ENCODE data around the gene GPC6.
A peak's percentile ranks its signal among the peaks of the same experiment; 100 is the strongest.

GPC6 gene

DNA sequence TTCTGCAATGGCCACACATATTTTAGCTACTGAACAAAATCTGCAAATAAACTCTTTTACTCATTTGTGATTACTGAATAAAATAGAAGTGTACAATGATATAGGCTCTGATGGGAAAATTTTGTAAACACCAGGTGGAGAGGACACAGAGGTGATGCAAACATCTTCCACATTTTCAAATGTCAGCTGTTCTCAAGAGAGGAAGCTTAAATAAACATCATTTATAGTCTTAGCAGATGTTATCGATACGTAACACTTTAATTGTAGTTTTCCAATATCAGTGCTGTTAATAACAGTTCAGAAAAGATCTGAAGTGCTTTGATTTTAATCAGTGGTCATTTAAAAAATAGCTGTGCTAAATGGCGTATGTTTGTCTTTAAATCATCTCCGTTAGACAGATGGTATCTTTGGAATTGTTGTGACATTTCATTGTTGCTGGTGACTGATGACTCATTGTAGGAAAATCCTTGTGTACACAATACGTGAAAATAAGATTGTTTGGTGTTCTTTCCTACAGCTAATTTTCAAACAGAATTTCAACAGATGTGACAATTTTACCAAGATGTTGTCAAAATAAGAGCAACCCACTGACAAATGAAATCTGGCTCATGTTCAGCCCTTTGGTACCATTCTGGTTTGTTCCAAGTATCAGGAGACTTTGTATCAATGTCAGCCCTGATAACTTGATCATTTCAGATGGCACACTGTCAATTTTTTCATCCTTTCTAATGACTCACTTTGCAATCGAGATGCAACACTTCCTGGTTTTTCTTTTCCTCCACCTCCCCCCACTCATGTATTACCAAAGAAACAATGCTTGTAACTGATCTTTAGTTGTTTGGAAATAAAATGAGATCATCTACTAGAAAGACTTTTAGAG lies 736.9 kb downstream of the GPC6 start:
- no peak overlapping the region for H3K27ac ChIP-seq (ENCODE audit: low read length)
- no peak overlapping the region for H3K4me3 ChIP-seq (ENCODE audit: low read length)

DNA sequence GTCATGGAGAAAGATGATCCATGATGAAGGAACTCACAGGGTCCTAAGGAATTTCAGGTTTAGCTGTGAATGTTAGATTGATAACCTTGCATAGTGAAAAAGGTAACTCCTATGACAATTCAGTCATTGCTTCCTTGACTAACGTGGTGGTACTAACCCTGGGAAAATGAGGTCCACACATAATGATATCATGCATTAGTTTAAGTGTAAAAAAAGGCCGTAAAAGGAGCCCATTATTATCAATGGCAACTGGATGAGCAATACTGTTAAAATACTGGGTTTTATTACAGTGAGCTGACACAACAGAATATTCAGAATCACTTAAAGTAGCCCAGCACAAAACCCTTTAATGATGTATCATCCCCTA lies 737.5 kb downstream of the GPC6 start:
- Histone ChIP-seq H3K4me2 (ENCODE audit: low read length) (no peak overlapping the region), H2AFZ (ENCODE audit: low read depth, low read length) (no peak overlapping the region), H3K4me1 (ENCODE audit: low read length) (no peaks in the 10 kb centered on the region), H3K27ac (ENCODE audit: low read length) (no peak overlapping the region), H3K79me2 (ENCODE audit: low read length) (no peaks in the 10 kb centered on the region), H3K36me3 (replicated peaks; ENCODE audit: low read depth, low read length) (no peaks in the 10 kb centered on the region), H3K9ac (ENCODE audit: low read length) (no peak overlapping the region), H3K9me3 (ENCODE audit: insufficient read depth, low read length) (no peaks in the 10 kb centered on the region), H3K27me3 (ENCODE audit: low read depth, low read length) (no peaks in the 10 kb centered on the region), H4K20me1 (ENCODE audit: insufficient read depth, low read length) (no peaks in the 10 kb centered on the region), H3K4me3 (ENCODE audit: low read length) (no peak overlapping the region)
- TF ChIP-seq, protein P1, sequence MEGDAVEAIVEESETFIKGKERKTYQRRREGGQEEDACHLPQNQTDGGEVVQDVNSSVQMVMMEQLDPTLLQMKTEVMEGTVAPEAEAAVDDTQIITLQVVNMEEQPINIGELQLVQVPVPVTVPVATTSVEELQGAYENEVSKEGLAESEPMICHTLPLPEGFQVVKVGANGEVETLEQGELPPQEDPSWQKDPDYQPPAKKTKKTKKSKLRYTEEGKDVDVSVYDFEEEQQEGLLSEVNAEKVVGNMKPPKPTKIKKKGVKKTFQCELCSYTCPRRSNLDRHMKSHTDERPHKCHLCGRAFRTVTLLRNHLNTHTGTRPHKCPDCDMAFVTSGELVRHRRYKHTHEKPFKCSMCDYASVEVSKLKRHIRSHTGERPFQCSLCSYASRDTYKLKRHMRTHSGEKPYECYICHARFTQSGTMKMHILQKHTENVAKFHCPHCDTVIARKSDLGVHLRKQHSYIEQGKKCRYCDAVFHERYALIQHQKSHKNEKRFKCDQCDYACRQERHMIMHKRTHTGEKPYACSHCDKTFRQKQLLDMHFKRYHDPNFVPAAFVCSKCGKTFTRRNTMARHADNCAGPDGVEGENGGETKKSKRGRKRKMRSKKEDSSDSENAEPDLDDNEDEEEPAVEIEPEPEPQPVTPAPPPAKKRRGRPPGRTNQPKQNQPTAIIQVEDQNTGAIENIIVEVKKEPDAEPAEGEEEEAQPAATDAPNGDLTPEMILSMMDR (IDR thresholded peaks at IDR 0.05; ENCODE audit: low read depth, low read length) = no peak
- no peak for TF ChIP-seq EZH2phosphoT487 (IDR thresholded peaks at IDR 0.05; ENCODE audit: low read depth)

More for the DNA sequence above, 736.9 kb downstream of the GPC6 start:
- Histone ChIP-seq H2AFZ (ENCODE audit: low read depth, low read length) (peak overlapping the region; percentile 17; the same call in 1 of the 2 replicates), H3K79me2 (ENCODE audit: low read length) (no peaks in the 10 kb centered on the region), H3K27me3 (ENCODE audit: low read depth, low read length) (no peaks in the 10 kb centered on the region), H3K4me2 (ENCODE audit: low read length) (no peak overlapping the region), H3K4me1 (ENCODE audit: low read length) (no peaks in the 10 kb centered on the region), H3K9me3 (ENCODE audit: insufficient read depth, low read length) (no peaks in the 10 kb centered on the region), H3K9ac (ENCODE audit: low read length) (no peak overlapping the region), H3K36me3 (replicated peaks; ENCODE audit: low read depth, low read length) (no peaks in the 10 kb centered on the region), H4K20me1 (ENCODE audit: insufficient read depth, low read length) (no peaks in the 10 kb centered on the region)
- TF ChIP-seq, protein P1 (IDR thresholded peaks at IDR 0.05; ENCODE audit: low read depth, low read length) = no peak
- TF ChIP-seq EZH2phosphoT487 (IDR thresholded peaks at IDR 0.05; ENCODE audit: low read depth) = no peak

DNA sequence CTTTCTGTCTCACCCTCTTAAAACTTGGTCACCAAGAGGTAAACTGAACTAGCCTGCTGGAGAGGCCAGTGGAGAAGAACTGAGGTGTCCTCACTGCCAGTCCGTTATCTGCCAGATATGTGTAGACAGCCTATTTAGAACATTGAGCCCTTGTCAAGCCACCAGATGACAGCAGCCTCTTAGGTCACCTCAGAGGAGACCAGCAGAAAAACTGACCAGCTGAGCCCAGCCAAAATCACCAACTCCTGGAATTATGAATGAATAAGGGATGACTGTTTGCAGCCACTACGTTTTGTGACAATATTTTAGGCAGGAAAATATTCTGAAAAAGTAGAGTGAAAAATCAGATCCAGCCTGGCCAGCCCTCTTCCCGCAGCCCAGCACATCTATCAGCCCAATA lies 739.0 kb downstream of the GPC6 start:
- Histone ChIP-seq H4K20me1 (ENCODE audit: insufficient read depth, low read length) (no peaks in the 10 kb centered on the region), H3K36me3 (replicated peaks; ENCODE audit: low read depth, low read length) (no peaks in the 10 kb centered on the region), H3K4me3 (ENCODE audit: low read length) (no peak overlapping the region), H3K27me3 (ENCODE audit: low read depth, low read length) (no peaks in the 10 kb centered on the region), H3K79me2 (ENCODE audit: low read length) (no peaks in the 10 kb centered on the region), H3K4me1 (ENCODE audit: low read length) (no peaks in the 10 kb centered on the region), H3K9me3 (ENCODE audit: insufficient read depth, low read length) (no peaks in the 10 kb centered on the region), H3K27ac (ENCODE audit: low read length) (no peak overlapping the region), H2AFZ (ENCODE audit: low read depth, low read length) (no peak overlapping the region), H3K9ac (ENCODE audit: low read length) (no peak overlapping the region), H3K4me2 (ENCODE audit: low read length) (no peak overlapping the region)
- TF ChIP-seq EZH2phosphoT487 (IDR thresholded peaks at IDR 0.05; ENCODE audit: low read depth) = no peak
- TF ChIP-seq, protein P1 (IDR thresholded peaks at IDR 0.05; ENCODE audit: low read depth, low read length) = no peak

DNA sequence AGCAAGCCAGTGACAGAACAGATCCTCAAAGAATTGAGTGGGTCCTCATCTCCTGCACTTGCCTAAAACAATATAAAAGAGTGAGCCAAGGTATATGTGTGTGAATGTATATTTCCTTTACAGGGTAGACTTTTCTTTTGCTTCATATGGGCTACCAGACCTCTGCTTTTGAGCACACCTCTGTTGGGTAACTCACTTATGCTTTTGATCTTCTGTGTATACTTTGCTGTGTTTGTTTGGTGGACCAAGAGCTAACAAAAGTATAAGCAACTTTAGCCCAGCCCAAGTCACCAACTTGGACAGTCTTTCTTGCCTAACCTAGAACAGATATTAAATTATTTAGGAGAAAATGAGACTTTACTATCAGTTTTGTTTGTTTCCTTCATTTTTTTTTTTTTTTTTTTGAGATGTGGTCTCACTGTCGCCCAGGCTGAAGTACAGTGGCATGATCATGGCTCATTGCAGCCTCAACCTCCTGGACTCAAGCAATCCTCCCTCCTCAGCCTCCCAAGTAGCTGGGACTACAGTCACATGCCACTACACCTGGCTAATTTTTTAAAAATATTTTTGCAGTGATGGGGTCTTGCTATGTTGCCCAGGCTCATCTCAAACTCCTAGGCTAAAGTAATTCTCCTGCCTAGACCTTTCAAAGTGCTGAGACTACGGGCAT lies 739.8 kb downstream of the GPC6 start:
- no peaks in the 10 kb centered on the region for H3K79me2 ChIP-seq (ENCODE audit: low read length)
- H3K9me3 ChIP-seq (ENCODE audit: insufficient read depth, low read length) = no peaks in the 10 kb centered on the region
- no peaks in the 10 kb centered on the region for H4K20me1 ChIP-seq (ENCODE audit: insufficient read depth, low read length)
- no peak overlapping the region for H3K27ac ChIP-seq (ENCODE audit: low read length)
- H2AFZ ChIP-seq (ENCODE audit: low read depth, low read length) = no peak overlapping the region
- no peak overlapping the region for H3K4me3 ChIP-seq (ENCODE audit: low read length)
- no peak for TF ChIP-seq EZH2phosphoT487 (IDR thresholded peaks at IDR 0.05; ENCODE audit: low read depth)
- TF ChIP-seq, protein P1 (IDR thresholded peaks at IDR 0.05; ENCODE audit: low read depth, low read length) = no peak
- no peak overlapping the region for H3K9ac ChIP-seq (ENCODE audit: low read length)
- H3K4me2 ChIP-seq (ENCODE audit: low read length) = no peak overlapping the region
- no peaks in the 10 kb centered on the region for H3K36me3 ChIP-seq (replicated peaks; ENCODE audit: low read depth, low read length)
- H3K4me1 ChIP-seq (ENCODE audit: low read length) = no peaks in the 10 kb centered on the region
- H3K27me3 ChIP-seq (ENCODE audit: low read depth, low read length) = no peaks in the 10 kb centered on the region
